ENCODE measurements around the gene EPB41.
"Not testable (repeated sequence)": the region's sequence is repeated elsewhere in the genome, so short reads cannot be mapped to it uniquely, and the experiment has no call there.

The EPB41 gene

GRCh38 chr1:29117381-29117780 is 203.0 kb downstream of the EPB41 start:
- no peak for DNase-seq

- DNase-seq, result no peak
Observed at GRCh38 chr1:29119121-29119929, 205.0 kb downstream of the EPB41 start.

DNA sequence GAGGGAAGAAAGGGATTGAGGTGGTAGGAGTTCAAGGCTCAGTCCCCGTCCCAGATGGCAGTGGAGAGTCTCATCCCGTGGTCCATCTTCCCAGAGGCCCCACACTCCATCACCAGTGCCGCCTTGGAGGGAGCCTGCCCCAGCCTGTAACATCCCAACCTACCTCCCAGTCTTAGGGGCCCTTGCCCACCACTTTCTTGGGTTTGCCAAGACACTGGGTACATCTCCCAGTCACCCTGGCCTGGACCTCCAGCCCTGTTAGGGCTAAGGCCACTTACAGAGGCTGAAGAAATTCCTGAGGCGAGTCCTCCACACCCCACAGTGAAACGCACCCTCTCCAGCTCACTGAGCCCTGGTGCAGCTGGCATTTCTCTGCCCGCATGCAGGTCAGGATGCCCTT is 206.0 kb downstream of the EPB41 start:
- no peak for DNase-seq

DNA sequence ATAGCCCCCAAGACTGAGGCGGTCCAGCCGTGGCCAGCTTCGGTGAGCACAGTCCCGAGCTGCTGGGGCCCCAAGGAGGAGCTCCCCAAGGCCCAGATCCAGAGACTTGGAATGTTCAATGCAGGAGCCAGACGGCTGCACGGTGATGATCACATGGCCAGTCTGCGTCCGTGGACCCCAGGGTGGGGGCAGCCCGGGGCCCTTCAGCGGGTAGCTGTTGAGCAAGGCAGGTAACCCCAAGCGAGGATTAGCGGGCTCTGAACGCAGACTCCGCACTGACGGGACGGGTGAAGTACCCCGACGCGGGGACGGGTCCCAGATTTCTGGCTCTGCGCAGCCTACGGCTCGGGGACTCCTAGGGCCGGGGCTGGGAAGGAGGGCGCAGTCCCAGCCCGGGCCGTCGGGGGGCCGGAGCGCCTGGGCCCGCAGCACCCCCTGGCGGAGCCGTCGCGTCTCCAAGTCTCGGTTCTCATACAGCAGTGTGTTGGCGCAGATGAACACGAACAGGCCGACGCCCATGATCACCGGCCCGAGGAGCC is 206.6 kb downstream of the EPB41 start:
- peak; percentile 84 for DNase-seq

GRCh38 chr1:29121516-29121935 is 207.2 kb downstream of the EPB41 start:
- no peak for DNase-seq

DNA sequence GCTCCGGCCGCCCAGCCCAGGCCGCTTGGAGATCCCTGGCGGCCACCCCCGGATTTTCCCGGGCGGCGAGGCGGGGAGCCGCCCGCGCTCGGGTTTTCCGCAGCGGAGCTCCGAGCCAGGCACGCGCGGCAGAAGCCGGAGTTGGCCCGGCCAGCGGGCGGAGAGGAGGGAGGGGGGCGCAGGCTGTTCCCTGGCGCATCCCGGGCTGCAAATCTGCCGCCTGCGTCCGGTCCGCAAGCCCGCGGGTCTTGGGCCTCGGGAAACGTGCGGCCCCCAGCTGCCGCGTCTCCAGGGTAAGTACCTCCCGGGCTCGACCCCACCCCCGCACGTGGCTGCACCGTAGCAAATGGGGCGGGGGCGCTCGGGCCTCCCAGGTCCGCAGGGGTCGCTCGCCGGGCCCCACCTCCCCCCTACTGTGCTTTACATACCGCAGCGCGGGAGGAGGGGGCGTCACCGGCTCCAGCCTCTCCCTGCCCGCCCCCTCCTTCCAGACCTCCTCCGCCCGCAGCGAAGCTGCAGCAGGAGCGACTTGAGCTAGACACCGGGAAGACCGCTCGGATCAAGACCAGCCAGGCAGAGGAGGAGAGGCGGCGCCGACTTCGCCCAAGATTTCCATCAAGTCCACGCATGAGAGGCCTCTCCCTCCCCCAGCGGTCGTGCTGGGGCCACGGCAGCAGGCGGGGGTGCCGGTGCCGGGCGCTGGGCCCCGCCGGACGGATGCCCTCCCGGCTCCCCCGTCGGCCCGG is 207.7 kb downstream of the EPB41 start:
- DNase-seq, result no peak

DNA sequence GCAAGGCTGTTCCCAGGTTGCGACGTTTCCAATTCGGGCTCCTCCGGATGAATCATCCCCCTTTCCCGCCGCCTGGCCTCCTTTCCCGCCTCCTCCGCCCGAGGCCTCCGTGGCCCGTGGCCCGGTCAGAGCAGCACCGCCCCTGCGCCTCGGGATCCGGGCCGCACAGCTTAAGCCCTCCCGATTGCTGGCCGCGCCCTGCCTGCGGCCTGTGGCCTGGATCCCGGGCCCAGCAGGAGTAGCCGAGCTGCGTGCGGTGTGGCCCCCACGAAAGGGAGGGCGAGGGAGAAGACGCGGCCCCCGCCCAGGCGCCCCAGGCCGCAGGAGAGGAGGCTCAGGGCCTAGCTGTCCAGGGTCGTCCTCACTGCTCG is 208.3 kb downstream of the EPB41 start:
- DNase-seq, result no peak

DNA sequence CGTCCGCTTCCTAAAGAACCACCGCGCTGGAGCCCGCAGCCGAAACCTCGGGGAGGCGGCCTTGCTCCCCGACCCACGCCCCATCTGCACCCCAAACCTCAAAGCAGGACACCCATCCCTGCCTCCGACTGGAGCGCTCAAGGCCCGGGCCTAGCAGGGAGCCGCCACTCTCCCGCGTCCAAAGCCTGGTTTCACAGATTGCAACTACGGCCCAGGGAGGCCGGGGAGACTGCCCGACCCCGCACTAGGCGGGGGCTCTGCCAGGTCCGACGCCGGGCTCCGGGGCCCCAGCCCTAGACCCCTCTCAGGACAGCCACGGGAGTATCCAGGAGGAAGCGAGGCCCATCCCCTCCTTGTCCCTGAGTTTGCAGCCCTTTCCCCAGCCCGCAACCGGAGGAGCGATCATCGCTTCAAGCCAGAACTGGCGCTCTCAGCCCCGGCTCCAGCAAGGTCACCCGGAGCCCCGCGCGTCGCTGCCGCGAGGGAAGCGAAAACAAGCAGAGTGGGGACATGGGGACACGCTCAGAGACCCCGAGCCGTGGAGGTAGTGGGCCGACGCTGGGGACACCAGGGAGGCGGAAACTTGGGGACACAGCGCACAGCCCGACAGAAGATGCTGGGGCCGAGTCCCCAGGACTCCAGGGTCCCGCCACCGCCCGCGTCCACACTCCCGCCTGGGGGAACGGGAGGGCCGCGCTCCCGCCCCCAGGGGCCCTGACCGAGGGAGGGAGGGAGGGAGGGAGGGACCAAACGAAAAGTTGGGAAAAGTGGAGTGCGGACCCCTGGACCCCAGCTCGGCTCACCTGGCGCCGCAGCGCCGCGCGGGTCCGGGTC is 208.9 kb downstream of the EPB41 start:
- peak; percentile 66 for DNase-seq

DNA sequence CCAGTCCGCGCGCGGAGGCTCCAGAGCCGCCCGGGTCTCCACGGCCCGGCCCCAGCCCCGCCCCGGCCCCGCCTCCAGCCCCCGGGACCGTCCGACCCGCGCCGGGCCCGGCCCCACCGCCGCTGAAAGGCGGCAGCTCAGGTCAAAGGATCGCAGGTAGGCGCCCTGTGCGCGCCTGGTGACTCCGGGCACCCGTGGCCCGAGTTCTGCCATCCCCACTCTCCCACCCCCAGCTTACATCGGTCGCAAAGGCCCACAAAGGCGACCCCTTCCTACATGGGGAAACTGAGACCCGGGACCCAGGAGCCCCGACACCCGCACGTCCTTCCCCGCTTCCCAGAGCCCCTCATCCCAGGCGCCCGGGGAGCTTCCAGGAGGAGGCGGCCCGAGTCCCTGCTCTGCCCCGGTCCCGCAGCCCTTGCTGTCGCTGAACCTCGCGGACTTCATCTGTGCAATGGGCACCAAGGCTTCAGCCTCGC is 209.6 kb downstream of the EPB41 start, which contains the start of gene TMEM200B:
TSS of gene TMEM200B (minus strand) at position 17 of the 479 bp plus-strand sequence. CDS start 2,075 bp downstream, outside the sequence.
- no peak for DNase-seq

- peak; percentile 89 for DNase-seq
Observed at GRCh38 chr1:29124366-29125236, 210.2 kb downstream of the EPB41 start.

GRCh38 chr1:29125237-29125641 is 210.9 kb downstream of the EPB41 start:
- no peak for DNase-seq

GRCh38 chr1:29125788-29126187 is 211.4 kb downstream of the EPB41 start:
- no peak for DNase-seq

- no peak for DNase-seq
Observed at GRCh38 chr1:29126198-29126597, 211.8 kb downstream of the EPB41 start.

DNA sequence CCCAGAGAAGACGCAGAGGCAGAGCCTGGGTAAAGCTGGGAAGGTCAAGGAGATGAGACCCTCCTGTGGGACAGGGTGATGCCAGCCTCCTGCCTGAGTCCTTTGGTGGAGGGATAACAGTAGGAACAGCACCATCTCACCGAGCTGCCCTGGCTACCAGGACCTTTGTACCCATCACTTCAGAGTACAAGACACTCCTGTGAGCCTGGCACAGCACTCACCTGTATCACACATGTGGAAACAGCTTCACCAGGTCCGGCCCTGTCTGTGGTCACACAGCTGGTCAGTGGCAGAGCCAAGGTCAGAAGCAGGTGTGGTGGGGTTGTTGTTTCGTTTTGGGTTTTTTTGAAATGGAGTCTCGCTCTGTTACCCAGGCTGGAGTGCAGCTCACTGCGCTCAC is 214.4 kb downstream of the EPB41 start:
- DNase-seq, result no peak

DNA sequence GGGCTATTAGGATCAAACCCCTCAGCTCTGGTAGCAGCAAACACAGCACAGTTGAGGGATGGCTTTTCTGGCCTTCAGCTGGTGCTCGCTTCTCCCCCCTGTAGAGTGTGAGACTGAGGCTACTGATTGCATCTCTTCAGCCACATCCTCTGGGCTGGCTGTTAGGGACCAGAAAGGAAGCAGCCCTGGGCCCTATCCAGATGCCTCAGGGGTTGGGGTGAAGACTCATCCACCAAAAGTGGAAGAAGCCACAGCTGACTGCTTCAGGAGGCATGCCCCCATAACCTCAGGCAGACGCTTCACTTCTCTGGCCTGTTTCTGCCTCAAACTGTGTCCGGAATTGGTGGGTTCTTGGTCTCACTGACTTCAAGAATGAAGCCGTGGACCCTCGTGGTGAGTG is 215.5 kb downstream of the EPB41 start:
- DNase-seq, result no peak

- not testable (repeated sequence) for DNase-seq
Observed at GRCh38 chr1:29131056-29131455, 216.7 kb downstream of the EPB41 start.

GRCh38 chr1:29133861-29134694 is 219.7 kb downstream of the EPB41 start:
- DNase-seq, result no peak

DNA sequence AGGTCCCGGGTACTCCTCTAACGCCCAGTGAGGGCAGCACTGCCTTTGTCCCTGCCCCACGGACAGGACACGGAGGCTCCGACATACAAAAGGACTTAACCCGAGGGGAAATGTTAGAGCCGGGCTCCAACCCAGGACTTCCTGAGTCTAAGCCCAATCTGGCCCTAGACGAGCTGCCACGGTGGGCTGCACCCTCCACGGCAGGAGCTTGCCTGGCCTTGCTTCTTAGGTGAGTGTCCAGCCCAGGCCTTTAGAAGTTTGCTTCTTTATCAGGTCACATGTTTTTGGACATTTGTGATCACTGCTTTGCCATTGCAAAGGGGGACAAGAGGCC is 220.3 kb downstream of the EPB41 start:
- no peak for DNase-seq

DNA sequence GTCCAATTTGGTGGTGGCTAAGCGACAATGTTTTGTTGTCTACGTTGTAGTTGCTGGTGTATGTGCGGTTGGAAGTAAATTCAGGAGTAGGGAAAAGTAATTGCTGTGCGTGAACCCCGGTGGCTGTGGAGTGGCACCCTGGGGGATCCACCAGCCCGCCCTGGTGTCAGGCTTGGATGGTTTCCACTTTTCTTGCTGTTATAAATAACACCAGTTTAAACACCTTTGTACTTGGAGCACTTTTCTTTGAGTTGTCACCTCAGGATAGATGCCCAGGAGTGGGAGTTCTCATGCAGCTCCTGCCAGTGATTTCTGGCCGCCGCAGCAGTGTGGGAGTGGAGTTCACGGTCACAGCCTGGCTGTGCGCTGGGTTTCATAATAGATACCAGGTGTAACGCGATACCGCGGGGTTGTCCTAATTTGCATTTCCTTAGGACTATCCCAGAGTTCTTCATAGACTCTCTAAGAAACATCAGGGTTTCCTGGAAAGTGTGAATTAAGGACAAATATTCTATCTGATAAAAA is 222.1 kb downstream of the EPB41 start:
- no peak for DNase-seq

DNA sequence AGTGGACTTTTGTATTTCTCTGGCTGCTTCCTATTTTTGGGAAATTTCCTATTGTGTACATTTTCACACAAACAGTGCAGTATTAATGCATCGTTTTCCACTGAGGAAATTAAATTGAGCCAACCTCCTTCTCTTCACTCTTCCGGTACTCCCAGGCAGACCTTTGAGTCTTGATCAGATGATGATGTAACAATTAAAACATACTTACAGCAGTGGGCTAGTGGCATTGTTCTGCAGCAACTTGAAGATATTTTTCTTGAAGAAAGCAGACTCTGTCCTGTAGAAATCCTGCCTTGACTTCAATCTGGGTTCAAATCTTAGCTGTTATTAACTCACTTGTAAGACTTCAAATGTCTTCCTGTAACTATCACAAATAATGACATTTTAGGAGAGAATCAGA is 228.3 kb downstream of the EPB41 start:
- DNase-seq, result no peak

GRCh38 chr1:29144178-29144577 is 229.8 kb downstream of the EPB41 start:
- DNase-seq, result peak; percentile 22
